K562 (cell line): Measurements from ENCODE around the gene XPNPEP3. TPM values are rescaled to one million over a fixed set of nuclear protein-coding genes. Genes with fewer than 3 reads are reported as not detected.
A peak's percentile ranks its signal among the peaks of the same experiment; 100 is the strongest.

Experiments
- ARID1B ChIP-seq: fragments of 450-650 bp; IDR thresholded peaks from 2 replicates; pipeline ENCODE4 v1.6.1; 2016; ENCODE audit warnings: antibody characterized with exemption, mild to moderate bottlenecking, inconsistent platforms
- BRD9 ChIP-seq: fragments of 450-650 bp; IDR thresholded peaks from 2 replicates; pipeline ENCODE4 v1.6.1; 2018; ENCODE audit warnings: low read depth; ENCODE audit not compliant: partially characterized antibody
- C11orf30 ChIP-seq: fragments of 450-650 bp; IDR thresholded peaks from 2 replicates; pipeline ENCODE4 v1.6.1; 2016; ENCODE audit warnings: low read depth, mild to moderate bottlenecking
- E2F1 ChIP-seq: sonication (generic); formaldehyde crosslinking; IDR thresholded peaks from 2 replicates; pipeline ENCODE4 v1.8.1; 2023; ENCODE audit warnings: mild to moderate bottlenecking, missing genetic modification reagents, moderate library complexity
- EHMT2 ChIP-seq: fragments of 450-650 bp; IDR thresholded peaks from 2 replicates; pipeline ENCODE4 v1.6.1; 2018; ENCODE audit warnings: antibody characterized with exemption
- POU5F1 ChIP-seq: fragments of 150-350 bp; IDR thresholded peaks from 2 replicates; pipeline ENCODE4 v1.6.1; 2014; ENCODE audit warnings: borderline replicate concordance, low read length, low read depth, mild to moderate bottlenecking; ENCODE audit not compliant: partially characterized antibody
- RERE ChIP-seq: sonication (generic); formaldehyde crosslinking; IDR thresholded peaks from 2 replicates; pipeline ENCODE4 v1.8.0; 2023; ENCODE audit warnings: missing genetic modification reagents, mild to moderate bottlenecking, borderline replicate concordance
- SRF ChIP-seq, 2 experiments: fragments of 250-450, 450-650 bp in 1 of 2; sonication (Bioruptor Pico) in 1 of 2; sonication (generic) in 1 of 2; formaldehyde crosslinking; IDR thresholded peaks; 2 replicates each; pipeline versions ENCODE4 v1.5.0 to v1.5.1; 2020 to 2022; ENCODE audit warnings: mild to moderate bottlenecking in 1 of 2, missing genetic modification reagents in 1 of 2
- SRSF9 ChIP-seq: fragments of 200-400 bp; formaldehyde crosslinking; IDR thresholded peaks from 2 replicates; pipeline ENCODE4 v1.6.1; 2017; ENCODE audit warnings: low read depth, low read length, borderline replicate concordance
- ZNF197 ChIP-seq: fragments of 200-800 bp; sonication (Bioruptor generic); IDR thresholded peaks from 2 replicates; pipeline ENCODE4 v1.6.1; 2016; ENCODE audit warnings: low read depth, missing genetic modification characterization, missing compliant biosample characterization
- ZNF318 ChIP-seq, 2 experiments: fragments of 450-650 bp; IDR thresholded peaks; 2 replicates each; pipeline ENCODE4 v1.6.1; 2016; ENCODE audit warnings: mild to moderate bottlenecking in 2 of 2, borderline replicate concordance in 1 of 2, low read depth in 1 of 2, moderate library complexity in 1 of 2
- polyA plus RNA-seq, 8 experiments: library from polyadenylated mRNA; depleted of rRNA in 4 of 8; stranded (reverse) in 5 of 8; unstranded in 3 of 8; fragments of >200 nt; fragmentation: Nextera tagmentation in 2 of 8; fragmentation: Illumina TruSeq in 1 of 8; extraction: Ambion mirVana in 2 of 8; extraction: Trizol in 1 of 8; gene quantifications; 2 replicates each; pipeline versions ENCODE4 v1.2.1 to v1.2.3, GENCODE V29; 2011 to 2014; ENCODE audit warnings: inconsistent platforms in 1 of 8, missing spikeins in 1 of 8
- total RNA-seq, 7 experiments: library from RNA; depleted of rRNA in 6 of 7; stranded (reverse); fragments of >200 nt in 6 of 7; fragmentation: Illumina TruSeq in 2 of 7; extraction: Trizol in 2 of 7; gene quantifications; 2 replicates each; pipeline versions ENCODE4 v1.2.1 to v1.2.3, GENCODE V29; 2011 to 2021; ENCODE audit warnings: low replicate concordance in 1 of 7

XPNPEP3 gene
- total and polyA plus RNA-seq, 9 of the 15 experiments (the other 6 are each of a cell fraction or from before 2014, with no cell fraction given) = 9.1 to 22.6 (median 15.6) TPM

- no peak for TF ChIP-seq EHMT2
- TF ChIP-seq ARID1B = peak; percentile 99
- TF ChIP-seq BRD9 = no peak
- no peak for TF ChIP-seq E2F1
- TF ChIP-seq ZNF318 (IDR thresholded peaks at IDR 0.05; ENCODE audit: borderline replicate concordance in 1 of 2, low read depth in 1 of 2) = peak in 1 of 2 experiments; percentile 45; a peak in 1 of 4 replicates
- peak; percentile 62 to 88; a peak in 3 of 4 replicates for TF ChIP-seq SRF (CRISPR knock-in tag; IDR thresholded peaks at IDR 0.05)
- TF ChIP-seq POU5F1 = no peak
- TF ChIP-seq C11orf30 = no peak
- no peak for TF ChIP-seq RERE (CRISPR knock-in tag)
- peak; percentile 100 for TF ChIP-seq ZNF197 (CRISPR knock-in tag)
- no peak for TF ChIP-seq SRSF9
Observed at GRCh38 chr22:40813912-40814315, 43.0 kb upstream of the XPNPEP3 start (continued).
